Measurements from ENCODE around the gene KRTDAP.

Gene KRTDAP

GRCh38 chr19:35455616-35456201 lies 34.6 kb downstream of the KRTDAP start:
- TF ChIP-seq, protein P1, sequence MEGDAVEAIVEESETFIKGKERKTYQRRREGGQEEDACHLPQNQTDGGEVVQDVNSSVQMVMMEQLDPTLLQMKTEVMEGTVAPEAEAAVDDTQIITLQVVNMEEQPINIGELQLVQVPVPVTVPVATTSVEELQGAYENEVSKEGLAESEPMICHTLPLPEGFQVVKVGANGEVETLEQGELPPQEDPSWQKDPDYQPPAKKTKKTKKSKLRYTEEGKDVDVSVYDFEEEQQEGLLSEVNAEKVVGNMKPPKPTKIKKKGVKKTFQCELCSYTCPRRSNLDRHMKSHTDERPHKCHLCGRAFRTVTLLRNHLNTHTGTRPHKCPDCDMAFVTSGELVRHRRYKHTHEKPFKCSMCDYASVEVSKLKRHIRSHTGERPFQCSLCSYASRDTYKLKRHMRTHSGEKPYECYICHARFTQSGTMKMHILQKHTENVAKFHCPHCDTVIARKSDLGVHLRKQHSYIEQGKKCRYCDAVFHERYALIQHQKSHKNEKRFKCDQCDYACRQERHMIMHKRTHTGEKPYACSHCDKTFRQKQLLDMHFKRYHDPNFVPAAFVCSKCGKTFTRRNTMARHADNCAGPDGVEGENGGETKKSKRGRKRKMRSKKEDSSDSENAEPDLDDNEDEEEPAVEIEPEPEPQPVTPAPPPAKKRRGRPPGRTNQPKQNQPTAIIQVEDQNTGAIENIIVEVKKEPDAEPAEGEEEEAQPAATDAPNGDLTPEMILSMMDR (IDR thresholded peaks at IDR 0.05) = no peak

DNA sequence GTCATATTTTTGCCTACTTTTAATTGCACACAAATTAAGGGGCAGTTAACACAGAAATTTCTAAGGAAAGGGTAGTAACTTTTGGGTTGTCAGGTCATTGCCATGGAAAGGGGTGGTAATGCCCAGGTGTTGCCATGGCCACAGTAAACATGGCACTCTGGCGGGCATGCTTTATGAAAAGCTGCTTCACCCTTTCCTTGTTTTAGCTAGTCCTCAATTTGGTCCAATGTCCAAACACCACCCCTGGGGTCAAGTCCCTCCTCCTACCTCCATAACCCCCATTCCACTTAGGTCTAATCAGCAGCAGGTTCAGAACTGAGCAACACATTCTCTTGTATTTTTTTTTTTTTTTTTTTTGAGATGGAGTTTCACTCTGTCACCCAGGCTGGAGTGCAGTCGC lies 35.6 kb downstream of the KRTDAP start:
- TF ChIP-seq, protein P1 (IDR thresholded peaks at IDR 0.05) = no peak

DNA sequence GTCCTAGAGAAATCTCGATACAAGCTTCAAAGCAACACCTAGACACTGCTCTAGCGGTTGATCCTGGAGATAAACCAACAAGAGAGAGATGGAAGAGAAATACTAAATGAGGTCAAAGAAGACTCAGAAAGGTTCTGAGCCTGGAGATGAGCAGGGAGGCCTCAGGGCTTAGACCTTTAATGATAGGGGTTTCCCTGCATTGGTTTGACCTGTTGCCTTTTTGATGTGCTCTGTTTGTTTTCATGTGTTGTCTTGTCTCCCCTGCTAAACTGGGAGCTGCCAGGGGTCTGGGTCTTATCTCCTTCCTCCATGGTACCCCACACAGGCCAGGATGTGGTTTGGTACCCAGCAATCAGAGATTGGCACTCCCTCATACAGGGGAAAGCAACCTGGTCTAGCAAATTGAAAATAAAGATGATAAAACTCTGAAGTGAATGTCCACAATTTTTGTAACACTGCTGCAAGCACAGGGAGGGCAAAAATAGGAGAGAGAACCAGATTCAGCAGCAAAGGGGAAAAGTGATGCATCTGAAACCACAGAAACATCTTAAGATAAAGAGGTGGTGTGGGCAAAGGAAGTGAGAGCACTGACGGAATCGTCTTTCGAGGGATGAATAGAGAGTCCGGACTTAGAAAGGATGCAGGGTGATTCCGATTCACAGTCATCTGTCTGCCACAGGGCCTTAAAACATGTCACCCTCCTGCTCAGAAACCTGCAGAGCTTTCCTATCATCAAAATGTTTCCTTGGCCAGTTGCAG lies 38.7 kb downstream of the KRTDAP start:
- TF ChIP-seq, protein P1 (IDR thresholded peaks at IDR 0.05) = no peak

- TF ChIP-seq, protein P1 (IDR thresholded peaks at IDR 0.05) = no peak
These were observed 40.8 kb downstream of the KRTDAP start for GRCh38 chr19:35449359-35450043.

DNA sequence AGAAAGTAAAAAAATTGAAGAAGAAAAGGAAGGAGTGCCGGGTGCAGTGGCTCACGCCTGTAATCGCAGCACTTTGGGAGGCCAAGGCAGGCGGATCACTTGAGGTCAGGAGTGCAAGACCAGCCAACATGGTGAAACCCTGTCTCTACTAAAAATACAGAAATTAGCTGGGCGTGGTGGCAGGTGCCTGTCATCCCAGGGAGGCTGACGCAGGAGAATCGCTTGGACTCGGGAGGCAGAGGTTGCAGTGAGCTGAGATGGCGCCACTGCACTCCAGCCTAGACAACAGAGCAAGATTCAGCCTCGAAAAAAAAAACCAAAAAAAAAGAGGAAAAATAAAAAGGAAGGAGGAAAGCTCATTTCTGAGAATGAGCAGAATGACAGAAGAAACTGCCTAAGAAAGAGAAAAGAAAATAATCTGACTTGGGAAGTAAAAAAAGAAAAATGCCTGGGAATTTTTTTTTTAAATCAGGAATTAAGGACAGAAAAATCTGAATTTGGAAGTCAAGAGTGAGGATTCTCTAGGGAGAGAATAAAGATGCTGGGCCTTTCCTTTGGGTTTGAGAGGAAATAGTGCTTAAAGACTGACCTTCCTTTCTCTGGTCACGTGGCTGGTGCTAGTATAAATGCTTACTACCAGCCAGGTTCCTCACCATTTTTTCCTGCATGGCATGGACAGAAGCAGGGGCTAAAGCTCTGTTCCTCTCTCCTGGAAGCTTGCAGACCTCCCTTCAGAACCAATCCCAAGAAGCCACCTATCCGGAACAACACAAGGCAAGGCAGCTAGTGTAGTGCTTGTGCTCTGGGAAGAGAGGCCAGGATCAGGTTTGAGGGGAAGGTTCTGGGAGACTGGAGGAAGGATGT lies 42.4 kb downstream of the KRTDAP start, which contains the start of gene FFAR2:
FFAR2 (plus strand) TSS at position 652 of the 864 bp plus-strand sequence. CDS start 1,458 bp downstream, outside the sequence.
- TF ChIP-seq, protein P1 (IDR thresholded peaks at IDR 0.05) = no peak

DNA sequence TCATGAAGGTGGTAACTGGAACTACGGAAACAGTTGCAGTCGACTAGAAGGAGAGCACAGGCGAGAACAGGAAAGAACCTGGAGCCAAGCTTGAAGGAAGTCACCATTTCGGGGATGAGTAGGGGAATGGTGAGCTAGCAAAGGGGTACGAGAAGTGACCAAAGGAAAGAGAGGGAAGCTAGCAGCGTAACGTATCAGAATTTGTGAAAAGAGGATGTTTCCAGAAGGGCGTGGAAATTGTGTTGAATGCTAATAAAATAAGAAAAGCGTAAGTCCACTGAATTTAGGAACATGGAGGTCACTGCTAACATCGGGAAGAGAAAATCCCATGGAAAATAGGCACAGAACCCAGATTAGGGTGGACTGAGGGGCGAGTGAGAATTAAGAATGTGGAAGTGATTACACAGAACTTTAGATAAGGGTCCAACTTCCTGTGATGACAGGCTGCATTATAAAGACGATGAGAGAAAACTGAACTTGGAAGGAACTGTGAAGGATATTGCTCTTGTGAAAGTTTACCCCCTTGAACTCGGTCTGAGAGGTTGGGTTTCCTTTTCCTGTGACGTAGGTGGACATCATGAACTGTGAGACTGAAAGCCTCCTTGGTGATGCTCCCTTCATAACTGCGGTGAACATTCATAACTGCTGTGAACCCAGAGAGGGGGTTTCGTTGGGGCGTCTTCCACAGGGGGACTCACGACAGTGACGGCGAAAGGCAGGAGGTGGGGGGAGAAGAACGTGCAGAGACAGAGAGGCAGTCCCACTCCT lies 44.3 kb downstream of the KRTDAP start:
- TF ChIP-seq, protein P1 (IDR thresholded peaks at IDR 0.05) = no peak
